ENCODE measurements around the gene EP300. TPM values are rescaled to one million over a fixed set of nuclear protein-coding genes. Genes with fewer than 3 reads are reported as not detected.

Gene EP300
- total and polyA plus RNA-seq, 11 donors, result 11.4 to 58.0 (median 34.7) TPM

DNA sequence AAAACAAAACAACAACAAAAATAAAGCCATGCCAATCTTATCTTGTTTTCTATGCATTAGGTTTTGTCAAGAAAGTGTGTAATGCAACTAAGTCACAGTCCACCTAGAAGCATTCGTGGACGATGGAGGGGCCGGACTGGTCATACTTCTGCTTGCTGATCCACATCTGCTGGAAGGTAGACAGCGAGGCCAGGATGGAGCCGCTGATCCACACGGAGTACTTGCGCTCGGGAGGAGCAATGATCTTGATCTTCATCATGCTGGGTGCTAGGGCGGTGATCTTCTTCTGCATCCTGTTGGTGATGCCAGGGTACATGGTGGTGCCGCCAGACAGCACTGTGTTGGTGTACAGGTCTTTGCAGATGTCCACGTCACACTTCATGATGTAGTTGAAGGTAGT, 18.3 kb upstream of the EP300 start:
- Histone ChIP-seq H3K9me3 (no peaks in the 10 kb centered on the region), H3K4me1 (peaks cover 0 to 13% (median 0%) of the 10 kb centered on the region in 12 donors), H3K36me3 (no peaks in the 10 kb centered on the region), H3K4me3 (no peak overlapping the region), H3K27ac (no peak overlapping the region), H3K27me3 (no peaks in the 10 kb centered on the region)
- ATAC-seq (no peak), DNase-seq (no peak)
- TF ChIP-seq POLR2A (IDR thresholded peaks at IDR 0.05), result no peak
- intact Hi-C loops (cut with DNase I), result no loop called here
- 88 to 97% (median 92%) methylated on average over 11 of the region's 11 CpGs for WGBS, 4 donors

DNA sequence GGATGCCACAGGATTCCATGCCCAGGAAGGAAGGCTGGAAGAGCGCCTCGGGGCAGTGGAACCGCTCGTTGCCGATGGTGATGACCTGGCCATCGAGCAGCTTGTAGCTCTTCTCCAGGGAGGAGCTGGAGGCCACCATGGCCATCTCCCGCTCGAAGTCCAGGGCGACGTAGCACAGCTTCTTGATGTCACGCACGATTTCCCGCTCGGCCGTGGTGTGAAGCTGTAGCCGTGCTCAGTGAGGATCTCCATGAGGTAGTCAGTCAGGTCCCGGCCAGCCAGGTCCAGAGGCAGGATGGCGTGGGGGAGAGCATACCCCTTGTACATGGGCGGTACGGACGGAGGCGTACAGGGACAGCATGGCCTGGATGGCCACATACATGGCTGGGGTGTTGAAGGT, 17.9 kb upstream of the EP300 start:
- Histone ChIP-seq H3K4me3 (no peak overlapping the region), H3K36me3 (no peaks in the 10 kb centered on the region), H3K27me3 (no peaks in the 10 kb centered on the region), H3K27ac (no peak overlapping the region), H3K4me1 (peaks cover 0 to 9% (median 0%) of the 10 kb centered on the region in 12 donors), H3K9me3 (no peaks in the 10 kb centered on the region)
- WGBS, 4 donors, result 94 to 96% (median 95%) methylated on average over 16 to 22 of the region's 22 CpGs
- DNase-seq, result no peak
- no peak for TF ChIP-seq POLR2A (IDR thresholded peaks at IDR 0.05)
- TF ChIP-seq, protein P1, sequence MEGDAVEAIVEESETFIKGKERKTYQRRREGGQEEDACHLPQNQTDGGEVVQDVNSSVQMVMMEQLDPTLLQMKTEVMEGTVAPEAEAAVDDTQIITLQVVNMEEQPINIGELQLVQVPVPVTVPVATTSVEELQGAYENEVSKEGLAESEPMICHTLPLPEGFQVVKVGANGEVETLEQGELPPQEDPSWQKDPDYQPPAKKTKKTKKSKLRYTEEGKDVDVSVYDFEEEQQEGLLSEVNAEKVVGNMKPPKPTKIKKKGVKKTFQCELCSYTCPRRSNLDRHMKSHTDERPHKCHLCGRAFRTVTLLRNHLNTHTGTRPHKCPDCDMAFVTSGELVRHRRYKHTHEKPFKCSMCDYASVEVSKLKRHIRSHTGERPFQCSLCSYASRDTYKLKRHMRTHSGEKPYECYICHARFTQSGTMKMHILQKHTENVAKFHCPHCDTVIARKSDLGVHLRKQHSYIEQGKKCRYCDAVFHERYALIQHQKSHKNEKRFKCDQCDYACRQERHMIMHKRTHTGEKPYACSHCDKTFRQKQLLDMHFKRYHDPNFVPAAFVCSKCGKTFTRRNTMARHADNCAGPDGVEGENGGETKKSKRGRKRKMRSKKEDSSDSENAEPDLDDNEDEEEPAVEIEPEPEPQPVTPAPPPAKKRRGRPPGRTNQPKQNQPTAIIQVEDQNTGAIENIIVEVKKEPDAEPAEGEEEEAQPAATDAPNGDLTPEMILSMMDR (IDR thresholded peaks at IDR 0.05), result no peak
- intact Hi-C loops (cut with DNase I), result no loop called here
- no peak for ATAC-seq

GRCh38 chr22:41074941-41075710, 17.3 kb upstream of the EP300 start:
- intact Hi-C loops (cut with DNase I), result no loop called here
- Histone ChIP-seq H3K4me1 (peaks cover 0 to 6% (median 0%) of the 10 kb centered on the region in 12 donors), H3K27me3 (no peaks in the 10 kb centered on the region), H3K9me3 (no peaks in the 10 kb centered on the region), H3K36me3 (no peaks in the 10 kb centered on the region), H3K27ac (no peak overlapping the region), H3K4me3 (no peak overlapping the region)
- TF ChIP-seq POLR2A (IDR thresholded peaks at IDR 0.05), result no peak
- TF ChIP-seq, protein P1 (IDR thresholded peaks at IDR 0.05), result no peak
- ATAC-seq, result no peak
- 91 to 95% (median 94%) methylated on average over 21 to 26 of the region's 26 CpGs for WGBS, 4 donors
- DNase-seq, result no peak

DNA sequence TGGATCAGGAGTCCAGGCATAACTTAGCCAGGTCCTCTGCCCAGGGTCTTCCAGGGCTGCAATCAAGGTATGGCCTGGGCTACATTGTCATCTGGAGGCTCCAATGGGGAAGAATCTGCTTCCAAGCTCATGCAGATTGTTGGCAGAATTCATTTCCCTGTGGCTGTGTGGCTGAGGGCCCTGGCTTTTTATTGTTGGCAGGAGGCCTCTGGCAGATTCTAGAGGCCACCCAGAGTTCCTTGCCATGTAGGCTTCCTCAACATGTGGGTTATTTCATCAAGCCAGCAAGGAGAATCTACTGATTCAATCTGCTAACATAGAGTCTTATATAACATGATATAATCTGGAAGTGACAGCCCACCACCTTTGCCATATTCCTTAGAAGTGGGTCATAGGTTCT, 16.4 kb upstream of the EP300 start:
- Histone ChIP-seq H3K27ac (no peak overlapping the region), H3K36me3 (no peaks in the 10 kb centered on the region), H3K9me3 (no peaks in the 10 kb centered on the region), H3K4me1 (peaks cover 0 to under 1% (median 0%) of the 10 kb centered on the region in 12 donors), H3K4me3 (no peak overlapping the region), H3K27me3 (no peaks in the 10 kb centered on the region)
- TF ChIP-seq, protein P1 (IDR thresholded peaks at IDR 0.05), result no peak
- no peak for TF ChIP-seq POLR2A (IDR thresholded peaks at IDR 0.05)
- intact Hi-C loops (cut with DNase I), result no loop called here
- DNase-seq (no peak), ATAC-seq (no peak)

- no peak overlapping the region for H3K4me3 ChIP-seq
- no peak for ATAC-seq
- intact Hi-C loops (cut with DNase I), result no loop called here
- H3K4me1 ChIP-seq, result no peaks in the 10 kb centered on the region
- H3K36me3 ChIP-seq, result no peaks in the 10 kb centered on the region
- no peak for TF ChIP-seq POLR2A (IDR thresholded peaks at IDR 0.05)
- TF ChIP-seq, protein P1 (IDR thresholded peaks at IDR 0.05), result no peak
- no peak for DNase-seq
- H3K27me3 ChIP-seq, result no peaks in the 10 kb centered on the region
- H3K27ac ChIP-seq, result no peak overlapping the region
- no peaks in the 10 kb centered on the region for H3K9me3 ChIP-seq
- WGBS, 4 donors, result 79 to 85% (median 83%) methylated on average over 1 of the region's 1 CpG
These were observed 15.5 kb upstream of the EP300 start for GRCh38 chr22:41076857-41077256.
